Neural cell (in vitro differentiated cells): ENCODE measurements around the gene ARHGEF39. TPM values are rescaled to one million over a fixed set of nuclear protein-coding genes. Genes with fewer than 3 reads are reported as not detected.

Experiments used
- H2AFZ ChIP-seq: fragments of 200-600, 300-800 bp; sonication (generic), shearing (Covaris generic); 2 replicates; pipeline ENCODE4 v1.6.0; 2014; ENCODE audit warnings: low read depth, mild to moderate bottlenecking, antibody characterized with exemption, low read length, moderate library complexity
- H3F3A ChIP-seq: fragments of 200-600 bp; shearing (Covaris generic); 2 replicates; pipeline ENCODE4 v1.6.1; 2016; ENCODE audit warnings: mild to moderate bottlenecking, moderate library complexity, mixed read lengths, antibody characterized with exemption, low read length; ENCODE audit not compliant: insufficient read depth, poor library complexity, severe bottlenecking
- H3K27ac ChIP-seq: fragments of 200-600, 300-800 bp; sonication (generic), shearing (Covaris generic); 2 replicates; pipeline ENCODE4 v1.5.1; 2014; ENCODE audit warnings: mild to moderate bottlenecking, low read length, moderate library complexity
- H3K27me3 ChIP-seq: fragments of 300-800, 200-600 bp; sonication (generic), shearing (Covaris generic); 2 replicates; pipeline ENCODE4 v1.6.0; 2014; ENCODE audit warnings: mild to moderate bottlenecking, low read depth, low read length, moderate library complexity; ENCODE audit not compliant: insufficient read depth
- H3K36me3 ChIP-seq: fragments of 300-800, 200-600 bp; sonication (generic), shearing (Covaris generic); 2 replicates; pipeline ENCODE4 v1.5.1; 2014; ENCODE audit warnings: mild to moderate bottlenecking, antibody characterized with exemption, low read length, moderate library complexity; ENCODE audit not compliant: insufficient read depth
- H3K4me2 ChIP-seq: fragments of 300-800, 200-600 bp; sonication (generic), shearing (Covaris generic); 2 replicates; pipeline ENCODE4 v1.6.0; 2014; ENCODE audit warnings: mild to moderate bottlenecking, low read length
- H3K4me3 ChIP-seq: fragments of 300-800, 200-600 bp; sonication (generic), shearing (Covaris generic); 2 replicates; pipeline ENCODE4 v1.5.1; 2014; ENCODE audit warnings: mild to moderate bottlenecking, low read length, moderate library complexity
- H3K79me2 ChIP-seq: fragments of 200-600 bp; shearing (Covaris generic); replicated peaks from 2 replicates; pipeline ENCODE4 v1.6.0; 2014; ENCODE audit warnings: mild to moderate bottlenecking, low read length, moderate library complexity; ENCODE audit not compliant: insufficient read depth
- H3K9ac ChIP-seq: fragments of 300-800, 200-600 bp; sonication (generic), shearing (Covaris generic); 2 replicates; pipeline ENCODE4 v1.6.1; 2016; ENCODE audit warnings: mild to moderate bottlenecking, low read length, mixed read lengths
- H3K9me2 ChIP-seq: fragments of 200-600 bp; shearing (Covaris generic); 2 replicates; pipeline ENCODE4 v1.6.1; 2016; ENCODE audit warnings: mild to moderate bottlenecking, low read length, mixed read lengths; ENCODE audit not compliant: insufficient read depth
- H3K9me3 ChIP-seq: fragments of 200-600, 300-800 bp; sonication (generic), shearing (Covaris generic); 2 replicates; pipeline ENCODE4 v1.6.1; 2016; ENCODE audit warnings: mild to moderate bottlenecking, mixed run types, low read length, moderate library complexity, mixed read lengths
- H4K20me1 ChIP-seq: fragments of 200-600 bp; shearing (Covaris generic); 2 replicates; pipeline ENCODE4 v1.6.1; 2016; ENCODE audit warnings: mild to moderate bottlenecking, mixed run types; ENCODE audit not compliant: insufficient read depth
- EP300 ChIP-seq: fragments of 450-650 bp; conservative IDR thresholded peaks from 2 replicates; pipeline ENCODE4 v1.6.1; 2014; ENCODE audit warnings: antibody characterized with exemption, mild to moderate bottlenecking, moderate library complexity; ENCODE audit not compliant: poor library complexity, severe bottlenecking
- EZH2 ChIP-seq: fragments of 200-600, 300-800 bp; shearing (Covaris generic), sonication (generic); IDR thresholded peaks from 2 replicates; pipeline ENCODE4 v1.6.1; 2014; ENCODE audit warnings: antibody characterized with exemption, low read length, borderline replicate concordance, mild to moderate bottlenecking; ENCODE audit not compliant: insufficient read depth, poor library complexity, severe bottlenecking
- MXI1 ChIP-seq: fragments of 450-650 bp; conservative IDR thresholded peaks from 2 replicates; pipeline ENCODE4 v1.6.1; 2014; ENCODE audit warnings: antibody characterized with exemption, mild to moderate bottlenecking; ENCODE audit not compliant: poor library complexity, severe bottlenecking
- POLR2AphosphoS5 ChIP-seq: IDR thresholded peaks from 2 replicates; pipeline ENCODE4 v1.6.1; 2012
- RAD21 ChIP-seq: fragments of 450-650 bp; conservative IDR thresholded peaks from 2 replicates; pipeline ENCODE4 v1.6.1; 2014; ENCODE audit warnings: antibody characterized with exemption, mild to moderate bottlenecking, moderate library complexity
- SMC3 ChIP-seq: fragments of 450-650 bp; conservative IDR thresholded peaks from 2 replicates; pipeline ENCODE4 v1.6.1; 2014; ENCODE audit warnings: antibody characterized with exemption, mild to moderate bottlenecking, moderate library complexity; ENCODE audit not compliant: poor library complexity
- TAF1 ChIP-seq: IDR thresholded peaks from 2 replicates; pipeline ENCODE4 v1.6.1; 2012; ENCODE audit warnings: low read depth
- polyA plus RNA-seq: library from polyadenylated mRNA; depleted of rRNA; stranded (reverse); fragments of >200 nt; gene quantifications from 2 replicates; pipeline ENCODE4 v1.2.3, GENCODE V29; 2014
- TF ChIP-seq, protein P1 (sequence below): IDR thresholded peaks from 2 replicates; pipeline ENCODE4 v1.6.1; 2012; ENCODE audit warnings: borderline replicate concordance
- TF ChIP-seq, protein P2 (sequence below): fragments of 450-650 bp; IDR thresholded peaks from 2 replicates; pipeline ENCODE4 v1.5.1; 2014; ENCODE audit warnings: antibody characterized with exemption, mild to moderate bottlenecking, moderate library complexity; ENCODE audit not compliant: poor library complexity, severe bottlenecking

Gene ARHGEF39
- polyA plus RNA-seq, 1 donor from 2014 or later = 0.51 TPM

DNA sequence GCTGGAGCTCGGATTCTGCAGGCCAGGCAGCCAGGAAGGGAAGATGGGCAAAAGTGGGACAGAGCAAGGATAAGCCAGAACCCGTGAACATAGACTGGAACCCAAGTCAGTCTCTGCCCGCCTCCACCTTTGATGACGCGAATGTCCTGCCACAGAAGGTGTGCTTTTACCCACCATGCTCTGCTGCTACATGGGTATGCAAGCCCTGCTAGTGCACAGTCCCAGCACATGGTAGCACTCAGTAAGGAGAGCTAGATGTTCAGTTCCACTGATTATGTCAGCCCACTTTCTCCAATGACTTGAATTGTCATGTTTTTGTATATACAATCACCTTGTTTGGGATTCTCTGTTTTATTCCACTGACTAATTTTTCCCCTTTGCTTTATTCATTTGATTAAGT lies 35.4 kb downstream of the ARHGEF39 start:
- no peaks in the 10 kb centered on the region for H4K20me1 ChIP-seq
- no peaks in the 10 kb centered on the region for H3K79me2 ChIP-seq
- no peak overlapping the region for H2AFZ ChIP-seq
- H3K4me3 ChIP-seq = no peak overlapping the region
- H3K9ac ChIP-seq = no peak overlapping the region
- no peaks in the 10 kb centered on the region for H3F3A ChIP-seq
- no peaks in the 10 kb centered on the region for H3K36me3 ChIP-seq
- no peaks in the 10 kb centered on the region for H3K9me3 ChIP-seq
- no peaks in the 10 kb centered on the region for H3K27me3 ChIP-seq
- TF ChIP-seq EP300 (no peak), POLR2AphosphoS5 (no peak), MXI1 (no peak), TAF1 (no peak), SMC3 (no peak), EZH2 (no peak), RAD21 (no peak)
- TF ChIP-seq, protein P1, sequence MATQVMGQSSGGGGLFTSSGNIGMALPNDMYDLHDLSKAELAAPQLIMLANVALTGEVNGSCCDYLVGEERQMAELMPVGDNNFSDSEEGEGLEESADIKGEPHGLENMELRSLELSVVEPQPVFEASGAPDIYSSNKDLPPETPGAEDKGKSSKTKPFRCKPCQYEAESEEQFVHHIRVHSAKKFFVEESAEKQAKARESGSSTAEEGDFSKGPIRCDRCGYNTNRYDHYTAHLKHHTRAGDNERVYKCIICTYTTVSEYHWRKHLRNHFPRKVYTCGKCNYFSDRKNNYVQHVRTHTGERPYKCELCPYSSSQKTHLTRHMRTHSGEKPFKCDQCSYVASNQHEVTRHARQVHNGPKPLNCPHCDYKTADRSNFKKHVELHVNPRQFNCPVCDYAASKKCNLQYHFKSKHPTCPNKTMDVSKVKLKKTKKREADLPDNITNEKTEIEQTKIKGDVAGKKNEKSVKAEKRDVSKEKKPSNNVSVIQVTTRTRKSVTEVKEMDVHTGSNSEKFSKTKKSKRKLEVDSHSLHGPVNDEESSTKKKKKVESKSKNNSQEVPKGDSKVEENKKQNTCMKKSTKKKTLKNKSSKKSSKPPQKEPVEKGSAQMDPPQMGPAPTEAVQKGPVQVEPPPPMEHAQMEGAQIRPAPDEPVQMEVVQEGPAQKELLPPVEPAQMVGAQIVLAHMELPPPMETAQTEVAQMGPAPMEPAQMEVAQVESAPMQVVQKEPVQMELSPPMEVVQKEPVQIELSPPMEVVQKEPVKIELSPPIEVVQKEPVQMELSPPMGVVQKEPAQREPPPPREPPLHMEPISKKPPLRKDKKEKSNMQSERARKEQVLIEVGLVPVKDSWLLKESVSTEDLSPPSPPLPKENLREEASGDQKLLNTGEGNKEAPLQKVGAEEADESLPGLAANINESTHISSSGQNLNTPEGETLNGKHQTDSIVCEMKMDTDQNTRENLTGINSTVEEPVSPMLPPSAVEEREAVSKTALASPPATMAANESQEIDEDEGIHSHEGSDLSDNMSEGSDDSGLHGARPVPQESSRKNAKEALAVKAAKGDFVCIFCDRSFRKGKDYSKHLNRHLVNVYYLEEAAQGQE = no peak
- TF ChIP-seq, protein P2, sequence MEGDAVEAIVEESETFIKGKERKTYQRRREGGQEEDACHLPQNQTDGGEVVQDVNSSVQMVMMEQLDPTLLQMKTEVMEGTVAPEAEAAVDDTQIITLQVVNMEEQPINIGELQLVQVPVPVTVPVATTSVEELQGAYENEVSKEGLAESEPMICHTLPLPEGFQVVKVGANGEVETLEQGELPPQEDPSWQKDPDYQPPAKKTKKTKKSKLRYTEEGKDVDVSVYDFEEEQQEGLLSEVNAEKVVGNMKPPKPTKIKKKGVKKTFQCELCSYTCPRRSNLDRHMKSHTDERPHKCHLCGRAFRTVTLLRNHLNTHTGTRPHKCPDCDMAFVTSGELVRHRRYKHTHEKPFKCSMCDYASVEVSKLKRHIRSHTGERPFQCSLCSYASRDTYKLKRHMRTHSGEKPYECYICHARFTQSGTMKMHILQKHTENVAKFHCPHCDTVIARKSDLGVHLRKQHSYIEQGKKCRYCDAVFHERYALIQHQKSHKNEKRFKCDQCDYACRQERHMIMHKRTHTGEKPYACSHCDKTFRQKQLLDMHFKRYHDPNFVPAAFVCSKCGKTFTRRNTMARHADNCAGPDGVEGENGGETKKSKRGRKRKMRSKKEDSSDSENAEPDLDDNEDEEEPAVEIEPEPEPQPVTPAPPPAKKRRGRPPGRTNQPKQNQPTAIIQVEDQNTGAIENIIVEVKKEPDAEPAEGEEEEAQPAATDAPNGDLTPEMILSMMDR = no peak
- H3K4me2 ChIP-seq = no peak overlapping the region
- H3K27ac ChIP-seq = no peak overlapping the region
- H3K9me2 ChIP-seq = no peaks in the 10 kb centered on the region

DNA sequence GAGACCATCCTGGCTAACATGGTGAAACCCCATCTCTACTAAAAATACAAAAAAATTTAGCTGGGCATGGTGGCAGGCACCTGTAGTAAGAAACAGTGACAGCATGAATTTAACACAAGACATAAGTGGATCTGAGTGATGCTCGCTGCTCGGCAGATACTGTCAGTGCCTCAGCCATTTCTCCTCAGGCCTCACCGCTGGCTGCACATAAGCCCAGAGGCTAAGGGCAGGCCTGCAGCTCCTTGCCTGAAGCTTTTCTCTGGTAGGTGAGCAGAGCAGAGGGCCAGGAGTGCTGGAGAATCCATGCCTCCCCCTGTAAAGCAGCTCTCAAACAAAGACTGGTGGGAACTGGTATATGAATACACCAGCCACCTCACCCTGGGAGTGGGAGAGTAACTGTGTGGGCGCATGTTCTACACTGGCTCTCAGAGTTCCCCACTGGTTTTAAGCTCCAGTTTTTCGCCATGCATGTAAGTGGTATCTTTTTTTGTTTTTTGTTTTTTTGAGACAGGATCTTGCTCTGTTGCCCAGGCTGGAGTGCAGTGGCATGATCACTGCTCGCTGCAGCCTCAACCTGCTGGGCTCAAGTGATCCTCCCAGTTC lies 36.5 kb downstream of the ARHGEF39 start:
- H3K9me2 ChIP-seq = no peaks in the 10 kb centered on the region
- H3K9ac ChIP-seq = no peak overlapping the region
- H3F3A ChIP-seq = no peaks in the 10 kb centered on the region
- H2AFZ ChIP-seq = no peak overlapping the region
- no peaks in the 10 kb centered on the region for H3K27me3 ChIP-seq
- no peaks in the 10 kb centered on the region for H3K9me3 ChIP-seq
- TF ChIP-seq SMC3 (no peak), POLR2AphosphoS5 (no peak), EP300 (no peak), EZH2 (no peak)
- TF ChIP-seq, protein P2 = no peak
- H3K4me3 ChIP-seq = no peak overlapping the region
- no peak overlapping the region for H3K4me2 ChIP-seq
- H4K20me1 ChIP-seq = no peaks in the 10 kb centered on the region
- no peak overlapping the region for H3K27ac ChIP-seq
- H3K79me2 ChIP-seq = no peaks in the 10 kb centered on the region
- H3K36me3 ChIP-seq = no peaks in the 10 kb centered on the region
